Suprapubic skin (tissue), 4 donors: Measurements from ENCODE around the gene POLR3A. TPM values are rescaled to one million over a fixed set of nuclear protein-coding genes. Genes with fewer than 3 reads are reported as not detected.

ENCODE experiments used
- DNase-seq, 2 donors: peaks; one replicate each; pipeline ENCODE4 v3.0.0-alpha.2; 2019; ENCODE audit warnings: low spot score in 2 of 2
- H3K27ac ChIP-seq: fragments of 200-600 bp; sonication (generic); one replicate; pipeline ENCODE4 v1.5.1; 2019
- H3K27me3 ChIP-seq: fragments of 200-600 bp; sonication (generic); one replicate; pipeline ENCODE4 v1.5.1; 2019
- H3K36me3 ChIP-seq: fragments of 200-600 bp; sonication (generic); one replicate; pipeline ENCODE4 v1.5.1; 2019
- H3K4me1 ChIP-seq: fragments of 200-600 bp; sonication (generic); one replicate; pipeline ENCODE4 v1.5.1; 2019
- H3K4me3 ChIP-seq: fragments of 200-600 bp; sonication (generic); one replicate; pipeline ENCODE4 v1.5.1; 2019; ENCODE audit warnings: mild to moderate bottlenecking
- H3K9me3 ChIP-seq: fragments of 200-600 bp; sonication (generic); one replicate; pipeline ENCODE4 v1.5.1; 2019
- CTCF ChIP-seq, 2 donors: fragments of 200-600 bp in 1 of 2; fragments of 450-650 bp in 1 of 2; sonication (generic) in 1 of 2; IDR thresholded peaks; one replicate each; pipeline ENCODE4 v1.5.1; 2016 to 2019; ENCODE audit warnings: antibody characterized with exemption in 2 of 2, mild to moderate bottlenecking in 1 of 2, moderate library complexity in 1 of 2
- EP300 ChIP-seq: sonication (generic); formaldehyde crosslinking; IDR thresholded peaks from one replicate; pipeline ENCODE4 v1.6.1; 2017; ENCODE audit warnings: antibody characterized with exemption
- POLR2A ChIP-seq, 2 donors: fragments of 450-650 bp; IDR thresholded peaks; one replicate each; pipeline ENCODE4 v1.6.1; 2017; ENCODE audit warnings: antibody characterized with exemption in 2 of 2, mild to moderate bottlenecking in 2 of 2, moderate library complexity in 2 of 2
- POLR2AphosphoS5 ChIP-seq, 3 donors: sonication (generic); formaldehyde crosslinking; IDR thresholded peaks; one replicate each; pipeline ENCODE4 v1.6.1; 2017; ENCODE audit warnings: antibody characterized with exemption in 3 of 3
- WGBS: methylation state at CpG from one replicate; pipeline ENCODE4 v1.1.5; 2018; 5-methylcytosine and 5-hydroxymethylcytosine counted together
- total RNA-seq, 4 donors: library from RNA; depleted of rRNA; stranded (reverse); fragments of >200 nt; gene quantifications; one replicate each; pipeline ENCODE4 v1.1.0, GENCODE V29; 2016

The POLR3A gene
- total RNA-seq, 4 donors from 2014 or later: 9.7 to 18.3 (median 12.8) TPM

GRCh38 chr10:78059906-78060702 lies 30.8 kb upstream of the POLR3A start:
- TF ChIP-seq EP300 (no peak), POLR2A (IDR thresholded peaks at IDR 0.05) (no peak), POLR2AphosphoS5 (IDR thresholded peaks at IDR 0.05) (no peak), CTCF (IDR thresholded peaks at IDR 0.05) (no peak)
- no peak overlapping the region for H3K4me3 ChIP-seq
- H3K9me3 ChIP-seq: no peaks in the 10 kb centered on the region
- H3K27ac ChIP-seq: no peak overlapping the region
- 78% methylated on average over 11 of the region's 12 CpGs for WGBS
- no peak for DNase-seq
- H3K4me1 ChIP-seq: no peaks in the 10 kb centered on the region
- no peaks in the 10 kb centered on the region for H3K36me3 ChIP-seq
- H3K27me3 ChIP-seq: no peaks in the 10 kb centered on the region

GRCh38 chr10:78058562-78058961 lies 29.2 kb upstream of the POLR3A start:
- Histone ChIP-seq H3K4me1 (no peaks in the 10 kb centered on the region), H3K4me3 (no peak overlapping the region), H3K9me3 (no peaks in the 10 kb centered on the region), H3K27me3 (no peaks in the 10 kb centered on the region), H3K36me3 (no peaks in the 10 kb centered on the region), H3K27ac (no peak overlapping the region)
- TF ChIP-seq EP300 (no peak), CTCF (IDR thresholded peaks at IDR 0.05) (no peak), POLR2A (IDR thresholded peaks at IDR 0.05) (no peak), POLR2AphosphoS5 (IDR thresholded peaks at IDR 0.05) (no peak)
- DNase-seq: no peak
- 79% methylated on average over 5 of the region's 5 CpGs for WGBS

GRCh38 chr10:78053211-78053868 lies 24.0 kb upstream of the POLR3A start:
- WGBS: 82% methylated on average over 7 of the region's 7 CpGs
- H3K36me3 ChIP-seq: no peaks in the 10 kb centered on the region
- TF ChIP-seq POLR2AphosphoS5 (IDR thresholded peaks at IDR 0.05) (no peak), CTCF (IDR thresholded peaks at IDR 0.05) (no peak), POLR2A (IDR thresholded peaks at IDR 0.05) (no peak), EP300 (no peak)
- no peak for DNase-seq
- no peaks in the 10 kb centered on the region for H3K9me3 ChIP-seq
- no peak overlapping the region for H3K4me3 ChIP-seq
- H3K27ac ChIP-seq: no peak overlapping the region
- no peaks in the 10 kb centered on the region for H3K27me3 ChIP-seq
- H3K4me1 ChIP-seq: no peaks in the 10 kb centered on the region

- Histone ChIP-seq H3K4me1 (peaks cover 8% of the 10 kb centered on the region), H3K4me3 (no peak overlapping the region), H3K27me3 (no peaks in the 10 kb centered on the region), H3K27ac (no peak overlapping the region), H3K36me3 (no peaks in the 10 kb centered on the region), H3K9me3 (no peaks in the 10 kb centered on the region)
- DNase-seq: no peak
- WGBS: 71% methylated on average over 1 of the region's 1 CpG
- TF ChIP-seq CTCF (IDR thresholded peaks at IDR 0.05) (no peak), POLR2A (IDR thresholded peaks at IDR 0.05) (no peak), POLR2AphosphoS5 (IDR thresholded peaks at IDR 0.05) (no peak), EP300 (no peak)
Measured at GRCh38 chr10:78049851-78050250, 20.5 kb upstream of the POLR3A start.

- WGBS: 27% methylated on average over 13 of the region's 13 CpGs
- Histone ChIP-seq H3K9me3 (no peaks in the 10 kb centered on the region), H3K27me3 (no peaks in the 10 kb centered on the region), H3K36me3 (peaks cover 5% of the 10 kb centered on the region), H3K27ac (no peak overlapping the region), H3K4me1 (peaks cover 12% of the 10 kb centered on the region), H3K4me3 (no peak overlapping the region)
- TF ChIP-seq CTCF (IDR thresholded peaks at IDR 0.05) (peak; percentile 78 to 87), EP300 (no peak), POLR2AphosphoS5 (IDR thresholded peaks at IDR 0.05) (no peak)
- peak; percentile 88 to 93 for DNase-seq
Measured at GRCh38 chr10:78047314-78047891, 18.1 kb upstream of the POLR3A start.
